Measurements from ENCODE around the gene CLCN2.

- TF ChIP-seq YY1 (IDR thresholded peaks at IDR 0.05; ENCODE audit: insufficient read depth, insufficient read length) (no peak), SUZ12 (IDR thresholded peaks at IDR 0.05; ENCODE audit: extremely low read depth, insufficient read depth, insufficient read length) (no peak)
Observed at GRCh38 chr3:184372911-184373310, 11.5 kb upstream of the CLCN2 start.

Data from NT2/D1 (cell line).